ENCODE measurements around the gene GRAMD2B.

Gene GRAMD2B

DNA sequence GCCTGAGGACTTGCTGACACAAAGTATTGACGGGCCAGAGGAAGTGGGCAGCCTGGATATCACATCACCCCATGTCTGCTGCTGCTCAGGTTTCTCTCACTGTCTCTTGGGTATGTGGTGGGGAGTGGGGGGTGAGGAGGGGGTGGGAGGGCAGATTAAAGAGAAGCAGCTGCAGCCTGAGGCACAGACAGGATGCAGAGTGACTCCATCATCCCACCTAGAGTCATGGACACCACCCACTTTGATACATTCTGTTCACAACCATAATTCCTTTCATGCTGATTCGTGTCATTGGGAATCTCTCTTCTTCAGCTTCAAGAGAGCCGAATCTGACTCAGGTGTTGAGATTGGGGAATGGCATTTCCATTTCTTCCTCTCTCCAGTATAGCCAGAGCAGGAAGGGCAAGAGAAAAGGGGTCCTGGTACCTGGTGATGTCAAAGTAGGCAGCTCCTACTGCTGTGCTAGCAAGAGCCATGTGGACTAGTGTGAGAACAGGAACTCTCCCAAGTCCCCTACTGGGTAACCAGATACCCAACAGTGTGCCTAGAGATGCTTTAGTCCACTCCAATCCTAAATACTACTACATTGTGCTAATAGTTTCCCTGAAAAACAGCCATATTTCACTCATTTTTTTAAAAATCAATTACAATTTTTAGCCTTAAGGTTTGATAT, 22.4 kb downstream of the GRAMD2B start:
- Histone ChIP-seq H3K4me1 (ENCODE audit: control insufficient read depth in 5 of 5, insufficient read depth in 5 of 5, low read length in 5 of 5) (peaks cover 0 to 6% (median 4%) of the 10 kb centered on the region in 5 donors), H3K9ac (ENCODE audit: low read length in 5 of 5) (no peak overlapping the region), H3K4me3 (ENCODE audit: low read depth in 1 of 5, low read length in 5 of 5) (no peak overlapping the region), H3K36me3 (ENCODE audit: control insufficient read depth in 5 of 5, insufficient read depth in 5 of 5, low read length in 5 of 5) (no peaks in the 10 kb centered on the region), H3K27ac (ENCODE audit: low read depth, low read length) (no peak overlapping the region), H3K27me3 (ENCODE audit: control insufficient read depth in 5 of 5, insufficient read depth in 4 of 5, low read length in 5 of 5) (no peaks in the 10 kb centered on the region), H3K9me3 (ENCODE audit: control insufficient read depth in 5 of 5, low read length in 5 of 5) (peaks cover 0 to 3% (median 0%) of the 10 kb centered on the region in 5 donors)

DNA sequence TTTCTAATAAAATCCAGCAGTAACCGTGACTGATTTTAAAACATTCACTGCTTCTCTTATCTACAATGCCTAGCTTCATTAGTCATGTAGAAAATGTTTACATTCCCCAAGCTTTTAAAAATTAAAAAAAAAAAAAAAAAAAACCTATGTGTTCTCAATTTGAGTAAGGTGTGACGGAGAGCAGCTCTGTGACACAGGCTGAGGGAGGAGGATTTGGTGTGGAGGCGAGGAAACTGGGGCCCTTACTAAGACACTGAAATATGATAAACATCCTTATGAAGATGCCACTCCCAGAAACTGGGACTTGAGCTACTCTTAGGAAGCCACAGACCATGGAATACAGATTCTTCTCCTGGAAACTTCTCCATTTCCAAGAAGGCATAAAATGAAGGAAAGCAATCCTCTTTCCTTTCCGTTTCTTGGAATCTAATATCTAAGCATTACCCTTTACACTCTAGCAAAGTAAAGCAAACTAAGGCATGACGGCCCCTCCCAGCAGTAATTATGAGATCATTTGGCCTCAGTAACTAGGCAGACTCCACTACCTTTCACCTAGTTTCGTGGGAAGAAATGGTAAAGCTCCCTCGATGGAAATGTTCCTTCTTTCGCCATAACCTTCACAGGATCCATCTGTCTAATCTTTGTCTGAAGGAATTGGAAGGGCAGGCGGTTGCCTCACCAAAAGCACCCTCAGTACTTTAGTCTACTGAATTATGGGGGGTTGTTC, 23.5 kb downstream of the GRAMD2B start:
- H3K27ac ChIP-seq (ENCODE audit: low read depth, low read length) = no peak overlapping the region
- H3K9ac ChIP-seq (ENCODE audit: low read length in 5 of 5) = no peak overlapping the region
- H3K4me1 ChIP-seq (ENCODE audit: control insufficient read depth in 5 of 5, insufficient read depth in 5 of 5, low read length in 5 of 5) = peaks cover 0 to 9% (median 4%) of the 10 kb centered on the region in 5 donors
- no peaks in the 10 kb centered on the region for H3K27me3 ChIP-seq (ENCODE audit: control insufficient read depth in 5 of 5, insufficient read depth in 4 of 5, low read length in 5 of 5)
- no peaks in the 10 kb centered on the region for H3K36me3 ChIP-seq (ENCODE audit: control insufficient read depth in 5 of 5, insufficient read depth in 5 of 5, low read length in 5 of 5)
- H3K9me3 ChIP-seq (ENCODE audit: control insufficient read depth in 5 of 5, low read length in 5 of 5) = peaks cover 0 to 3% (median 0%) of the 10 kb centered on the region in 5 donors
- H3K4me3 ChIP-seq (ENCODE audit: low read depth in 1 of 5, low read length in 5 of 5) = no peak overlapping the region

DNA sequence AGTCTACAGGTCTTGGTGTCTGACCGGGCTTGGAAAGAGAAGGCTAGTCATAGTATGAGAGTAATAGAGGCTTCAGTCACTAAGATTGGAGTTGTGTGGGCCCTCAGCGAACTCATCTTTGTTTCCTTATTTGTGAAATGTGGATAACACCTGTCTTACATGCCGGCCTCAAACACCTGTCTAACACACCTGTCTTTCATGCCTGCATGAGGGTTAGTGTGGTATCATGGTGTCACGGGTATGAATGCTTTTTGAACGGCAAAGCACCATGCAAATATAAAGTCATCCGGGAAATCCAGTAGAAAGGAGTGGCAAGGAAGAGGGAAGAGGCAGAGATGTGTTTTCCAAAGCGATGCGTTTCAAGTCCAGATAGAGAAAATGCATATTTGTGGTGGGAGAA, 25.5 kb downstream of the GRAMD2B start:
- no peaks in the 10 kb centered on the region for H3K27me3 ChIP-seq (ENCODE audit: control insufficient read depth in 5 of 5, insufficient read depth in 4 of 5, low read length in 5 of 5)
- H3K9ac ChIP-seq (ENCODE audit: low read length in 5 of 5) = no peak overlapping the region
- H3K9me3 ChIP-seq (ENCODE audit: control insufficient read depth in 5 of 5, low read length in 5 of 5) = peaks cover 0 to 3% (median 0%) of the 10 kb centered on the region in 5 donors
- H3K36me3 ChIP-seq (ENCODE audit: control insufficient read depth in 5 of 5, insufficient read depth in 5 of 5, low read length in 5 of 5) = peaks cover 0 to 2% (median 0%) of the 10 kb centered on the region in 5 donors
- no peak overlapping the region for H3K4me3 ChIP-seq (ENCODE audit: low read depth in 1 of 5, low read length in 5 of 5)
- H3K27ac ChIP-seq (ENCODE audit: low read depth, low read length) = no peak overlapping the region
- peaks cover 0 to 9% (median 4%) of the 10 kb centered on the region in 5 donors for H3K4me1 ChIP-seq (ENCODE audit: control insufficient read depth in 5 of 5, insufficient read depth in 5 of 5, low read length in 5 of 5)

DNA sequence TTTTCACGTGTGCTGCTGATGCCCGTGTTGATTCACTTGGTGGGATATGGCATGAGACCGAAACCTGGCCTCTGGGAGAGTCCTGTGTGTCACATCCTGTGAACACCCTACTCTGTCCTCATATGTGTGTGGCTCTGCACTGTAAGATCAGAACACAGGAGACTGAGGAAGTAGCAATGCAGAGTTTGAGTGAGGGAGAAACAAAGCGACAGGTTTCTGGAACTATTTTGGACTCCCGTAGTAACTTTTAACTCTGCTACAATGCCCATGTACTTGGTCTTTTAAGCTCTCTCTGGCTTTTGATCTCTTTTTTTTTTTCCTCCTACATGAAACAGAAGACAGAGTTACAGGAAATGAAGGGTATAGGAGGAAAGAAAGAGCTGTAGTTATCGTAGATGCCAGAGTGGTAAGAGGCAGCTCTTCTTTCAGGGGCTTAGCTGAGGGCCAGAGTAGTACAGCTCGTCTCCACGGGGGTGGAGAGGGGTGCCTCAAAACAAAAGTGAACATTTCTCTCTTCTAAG, 26.6 kb downstream of the GRAMD2B start:
- peaks cover 0 to 9% (median 4%) of the 10 kb centered on the region in 5 donors for H3K4me1 ChIP-seq (ENCODE audit: control insufficient read depth in 5 of 5, insufficient read depth in 5 of 5, low read length in 5 of 5)
- peaks cover 0 to under 1% (median 0%) of the 10 kb centered on the region in 5 donors for H3K9me3 ChIP-seq (ENCODE audit: control insufficient read depth in 5 of 5, low read length in 5 of 5)
- peaks cover 0 to 2% (median 0%) of the 10 kb centered on the region in 5 donors for H3K36me3 ChIP-seq (ENCODE audit: control insufficient read depth in 5 of 5, insufficient read depth in 5 of 5, low read length in 5 of 5)
- H3K27me3 ChIP-seq (ENCODE audit: control insufficient read depth in 5 of 5, insufficient read depth in 4 of 5, low read length in 5 of 5) = no peaks in the 10 kb centered on the region
- H3K27ac ChIP-seq (ENCODE audit: low read depth, low read length) = no peak overlapping the region
- H3K9ac ChIP-seq (ENCODE audit: low read length in 5 of 5) = no peak overlapping the region
- no peak overlapping the region for H3K4me3 ChIP-seq (ENCODE audit: low read depth in 1 of 5, low read length in 5 of 5)

DNA sequence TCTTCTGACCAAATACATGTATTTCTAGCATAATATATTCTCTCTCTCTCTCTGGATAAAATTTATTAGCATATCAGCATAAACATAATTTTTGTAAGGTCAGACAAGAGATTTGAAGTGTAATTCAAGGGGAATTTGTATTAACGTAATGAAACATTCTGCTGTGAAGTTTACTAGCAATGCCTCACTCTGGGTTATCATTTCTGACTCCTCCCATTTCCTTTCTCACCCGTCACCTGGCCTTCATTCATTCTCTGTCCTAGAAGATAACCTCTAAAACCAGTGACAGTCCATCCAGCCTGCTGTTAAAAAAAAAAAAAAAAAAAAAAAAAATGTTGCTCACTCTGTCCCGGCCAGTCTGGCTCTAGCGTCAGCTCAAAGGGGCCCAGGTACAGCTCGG, 27.1 kb downstream of the GRAMD2B start:
- Histone ChIP-seq H3K9me3 (ENCODE audit: control insufficient read depth in 5 of 5, low read length in 5 of 5) (no peaks in the 10 kb centered on the region), H3K27me3 (ENCODE audit: control insufficient read depth in 5 of 5, insufficient read depth in 4 of 5, low read length in 5 of 5) (no peaks in the 10 kb centered on the region), H3K4me1 (ENCODE audit: control insufficient read depth in 5 of 5, insufficient read depth in 5 of 5, low read length in 5 of 5) (peaks cover 0 to 9% (median 4%) of the 10 kb centered on the region in 5 donors), H3K36me3 (ENCODE audit: control insufficient read depth in 5 of 5, insufficient read depth in 5 of 5, low read length in 5 of 5) (peaks cover 0 to 2% (median 0%) of the 10 kb centered on the region in 5 donors), H3K9ac (ENCODE audit: low read length in 5 of 5) (no peak overlapping the region), H3K27ac (ENCODE audit: low read depth, low read length) (no peak overlapping the region), H3K4me3 (ENCODE audit: low read depth in 1 of 5, low read length in 5 of 5) (no peak overlapping the region)

DNA sequence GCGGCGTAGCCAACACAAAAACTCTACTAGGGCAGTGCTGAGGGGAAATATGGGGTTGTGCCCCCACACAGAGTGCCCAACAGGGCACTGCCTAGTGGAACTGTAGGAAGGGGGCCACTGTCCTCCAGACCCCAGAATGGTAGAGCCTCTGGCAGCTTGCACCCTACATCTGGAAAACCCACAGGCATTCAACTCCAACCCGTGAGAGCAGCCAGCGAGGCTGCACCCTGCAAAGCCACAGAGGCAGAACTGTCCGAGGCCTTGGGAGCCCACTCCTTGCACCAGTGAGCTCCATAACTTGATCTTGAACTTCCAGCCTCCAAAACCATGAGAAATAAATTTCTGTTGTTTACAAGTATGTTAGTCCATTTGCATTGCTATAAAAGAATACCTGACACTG, 27.7 kb downstream of the GRAMD2B start:
- Histone ChIP-seq H3K27me3 (ENCODE audit: control insufficient read depth in 5 of 5, insufficient read depth in 4 of 5, low read length in 5 of 5) (no peaks in the 10 kb centered on the region), H3K9ac (ENCODE audit: low read length in 5 of 5) (no peak overlapping the region), H3K4me1 (ENCODE audit: control insufficient read depth in 5 of 5, insufficient read depth in 5 of 5, low read length in 5 of 5) (peaks cover 0 to 9% (median 4%) of the 10 kb centered on the region in 5 donors)

DNA sequence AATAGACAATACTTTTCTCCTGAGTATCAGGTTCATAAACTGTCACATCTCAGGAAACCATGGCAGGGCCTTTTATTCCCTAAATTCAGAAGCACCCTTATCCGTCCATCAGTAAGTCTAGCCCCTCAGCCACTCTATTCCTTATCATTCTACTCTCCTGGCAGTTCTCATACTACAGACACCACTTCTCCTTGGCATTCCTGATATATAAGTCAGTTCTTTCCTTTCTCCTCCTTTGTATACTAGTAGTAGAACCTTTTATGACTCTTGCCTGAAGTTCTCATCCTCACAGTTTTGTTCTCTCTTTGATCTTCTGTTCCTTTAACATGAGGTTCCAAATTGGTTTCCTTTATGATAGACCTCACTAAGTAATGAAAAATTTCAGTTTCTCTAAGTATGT, 29.3 kb downstream of the GRAMD2B start:
- no peaks in the 10 kb centered on the region for H3K9me3 ChIP-seq (ENCODE audit: control insufficient read depth in 5 of 5, low read length in 5 of 5)
- no peaks in the 10 kb centered on the region for H3K27me3 ChIP-seq (ENCODE audit: control insufficient read depth in 5 of 5, insufficient read depth in 4 of 5, low read length in 5 of 5)
- peaks cover 0 to 2% (median 0%) of the 10 kb centered on the region in 5 donors for H3K36me3 ChIP-seq (ENCODE audit: control insufficient read depth in 5 of 5, insufficient read depth in 5 of 5, low read length in 5 of 5)
- H3K9ac ChIP-seq (ENCODE audit: low read length in 5 of 5) = no peak overlapping the region
- no peak overlapping the region for H3K4me3 ChIP-seq (ENCODE audit: low read depth in 1 of 5, low read length in 5 of 5)
- H3K4me1 ChIP-seq (ENCODE audit: control insufficient read depth in 5 of 5, insufficient read depth in 5 of 5, low read length in 5 of 5) = peaks cover 0 to 9% (median 0%) of the 10 kb centered on the region in 5 donors
- H3K27ac ChIP-seq (ENCODE audit: low read depth, low read length) = no peak overlapping the region

More for the DNA sequence above, 27.7 kb downstream of the GRAMD2B start:
- Histone ChIP-seq H3K4me3 (ENCODE audit: low read depth in 1 of 5, low read length in 5 of 5) (no peak overlapping the region), H3K27ac (ENCODE audit: low read depth, low read length) (no peak overlapping the region), H3K9me3 (ENCODE audit: control insufficient read depth in 5 of 5, low read length in 5 of 5) (no peaks in the 10 kb centered on the region), H3K36me3 (ENCODE audit: control insufficient read depth in 5 of 5, insufficient read depth in 5 of 5, low read length in 5 of 5) (peaks cover 0 to 2% (median 0%) of the 10 kb centered on the region in 5 donors)

DNA sequence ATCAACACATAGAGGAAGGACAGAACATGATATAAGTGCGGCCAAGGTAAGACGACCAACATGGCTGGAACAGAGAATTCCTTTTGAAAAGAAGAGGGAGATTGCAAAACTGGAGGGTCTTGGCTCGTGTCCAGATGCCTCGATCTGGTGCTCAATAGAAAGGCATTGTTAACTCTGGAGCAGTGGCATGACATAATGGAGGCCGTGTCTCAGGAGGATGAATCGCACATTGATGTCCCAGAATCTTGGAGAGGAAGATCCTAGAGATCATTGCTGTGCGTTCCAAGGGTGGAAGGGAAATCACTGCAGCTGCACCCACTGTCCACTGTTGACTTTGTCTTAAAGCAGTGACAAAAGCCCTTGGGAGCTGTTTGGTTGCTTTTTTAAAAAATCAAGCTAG, 30.9 kb downstream of the GRAMD2B start:
- H3K9me3 ChIP-seq (ENCODE audit: control insufficient read depth in 5 of 5, low read length in 5 of 5) = no peaks in the 10 kb centered on the region
- no peak overlapping the region for H3K27ac ChIP-seq (ENCODE audit: low read depth, low read length)
- H3K27me3 ChIP-seq (ENCODE audit: control insufficient read depth in 5 of 5, insufficient read depth in 4 of 5, low read length in 5 of 5) = no peaks in the 10 kb centered on the region
- H3K36me3 ChIP-seq (ENCODE audit: control insufficient read depth in 5 of 5, insufficient read depth in 5 of 5, low read length in 5 of 5) = peaks cover 0 to 2% (median 0%) of the 10 kb centered on the region in 5 donors
- peaks cover 0 to 9% (median 0%) of the 10 kb centered on the region in 5 donors for H3K4me1 ChIP-seq (ENCODE audit: control insufficient read depth in 5 of 5, insufficient read depth in 5 of 5, low read length in 5 of 5)
- no peak overlapping the region for H3K9ac ChIP-seq (ENCODE audit: low read length in 5 of 5)
- no peak overlapping the region for H3K4me3 ChIP-seq (ENCODE audit: low read depth in 1 of 5, low read length in 5 of 5)

DNA sequence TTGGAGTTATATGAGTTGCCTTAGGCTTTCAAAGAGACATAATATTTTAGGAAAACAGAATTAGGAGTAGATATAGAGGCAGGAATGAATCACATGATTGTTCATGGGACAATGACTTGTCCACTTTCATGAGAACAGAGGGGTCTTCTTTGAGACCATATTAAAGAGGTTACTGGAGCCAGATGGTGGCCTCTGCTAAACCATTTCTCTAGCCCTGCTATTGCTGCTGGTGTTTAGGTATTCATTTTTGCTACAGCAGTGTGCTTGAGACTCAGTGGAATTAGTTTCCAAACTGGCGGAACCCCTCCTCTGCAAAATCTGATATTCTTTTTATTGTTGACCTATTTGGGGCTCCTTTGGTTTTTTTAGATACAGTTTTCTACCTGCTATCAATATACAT, 31.3 kb downstream of the GRAMD2B start:
- H3K9ac ChIP-seq (ENCODE audit: low read length in 5 of 5) = no peak overlapping the region
- no peaks in the 10 kb centered on the region for H3K9me3 ChIP-seq (ENCODE audit: control insufficient read depth in 5 of 5, low read length in 5 of 5)
- H3K27ac ChIP-seq (ENCODE audit: low read depth, low read length) = no peak overlapping the region
- H3K4me1 ChIP-seq (ENCODE audit: control insufficient read depth in 5 of 5, insufficient read depth in 5 of 5, low read length in 5 of 5) = peaks cover 0 to 9% (median 0%) of the 10 kb centered on the region in 5 donors
- H3K4me3 ChIP-seq (ENCODE audit: low read depth in 1 of 5, low read length in 5 of 5) = no peak overlapping the region
- no peaks in the 10 kb centered on the region for H3K27me3 ChIP-seq (ENCODE audit: control insufficient read depth in 5 of 5, insufficient read depth in 4 of 5, low read length in 5 of 5)
- peaks cover 0 to 2% (median 0%) of the 10 kb centered on the region in 5 donors for H3K36me3 ChIP-seq (ENCODE audit: control insufficient read depth in 5 of 5, insufficient read depth in 5 of 5, low read length in 5 of 5)

DNA sequence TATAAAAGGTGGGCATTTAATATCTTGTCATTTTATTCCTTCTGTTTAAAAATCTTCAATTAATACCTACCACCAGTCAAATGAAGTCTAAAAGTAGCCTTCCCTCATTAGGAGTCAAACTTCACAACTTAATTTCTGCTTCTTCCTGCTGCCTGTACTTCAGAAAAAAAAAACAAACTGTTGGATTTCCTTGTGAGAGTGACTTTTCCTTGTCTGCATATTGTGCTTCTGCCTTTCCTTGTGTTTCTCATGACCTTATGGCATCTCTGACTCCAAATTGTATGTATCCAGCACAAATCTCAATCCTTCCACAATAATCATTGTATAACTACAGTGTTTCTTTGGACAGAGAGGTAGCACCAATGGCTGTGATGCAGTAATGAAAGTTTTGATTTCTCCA, 32.1 kb downstream of the GRAMD2B start:
- H3K36me3 ChIP-seq (ENCODE audit: control insufficient read depth in 5 of 5, insufficient read depth in 5 of 5, low read length in 5 of 5) = peaks cover 0 to 2% (median 0%) of the 10 kb centered on the region in 5 donors
- H3K4me3 ChIP-seq (ENCODE audit: low read depth in 1 of 5, low read length in 5 of 5) = no peak overlapping the region
- peaks cover 0 to 6% (median 0%) of the 10 kb centered on the region in 5 donors for H3K4me1 ChIP-seq (ENCODE audit: control insufficient read depth in 5 of 5, insufficient read depth in 5 of 5, low read length in 5 of 5)
- no peak overlapping the region for H3K27ac ChIP-seq (ENCODE audit: low read depth, low read length)
- H3K9ac ChIP-seq (ENCODE audit: low read length in 5 of 5) = no peak overlapping the region
- no peaks in the 10 kb centered on the region for H3K9me3 ChIP-seq (ENCODE audit: control insufficient read depth in 5 of 5, low read length in 5 of 5)
- no peaks in the 10 kb centered on the region for H3K27me3 ChIP-seq (ENCODE audit: control insufficient read depth in 5 of 5, insufficient read depth in 4 of 5, low read length in 5 of 5)

Data from subcutaneous abdominal adipose tissue (tissue), 5 donors.